ENCODE results near the gene CHKA.

Gene CHKA

GRCh38 chr11:68121067-68121899 is at the start of gene CHKA:
CHKA (minus strand) TSS chr11:68121388; CDS start chr11:68121177, 211 bp downstream.
- DNase-seq (ENCODE audit: low read depth in 1 of 2, low spot score in 1 of 2) = peak; percentile 72 to 84

GRCh38 chr11:68169442-68169841 is 48.3 kb upstream of the CHKA start:
- no peak for DNase-seq (ENCODE audit: low read depth in 1 of 2, low spot score in 1 of 2)

GRCh38 chr11:68168694-68169093 is 47.5 kb upstream of the CHKA start:
- no peak for DNase-seq (ENCODE audit: low read depth in 1 of 2, low spot score in 1 of 2)

- DNase-seq (ENCODE audit: low read depth in 1 of 2, low spot score in 1 of 2) = no peak
Observed at GRCh38 chr11:68167474-68167873, 46.3 kb upstream of the CHKA start.

DNA sequence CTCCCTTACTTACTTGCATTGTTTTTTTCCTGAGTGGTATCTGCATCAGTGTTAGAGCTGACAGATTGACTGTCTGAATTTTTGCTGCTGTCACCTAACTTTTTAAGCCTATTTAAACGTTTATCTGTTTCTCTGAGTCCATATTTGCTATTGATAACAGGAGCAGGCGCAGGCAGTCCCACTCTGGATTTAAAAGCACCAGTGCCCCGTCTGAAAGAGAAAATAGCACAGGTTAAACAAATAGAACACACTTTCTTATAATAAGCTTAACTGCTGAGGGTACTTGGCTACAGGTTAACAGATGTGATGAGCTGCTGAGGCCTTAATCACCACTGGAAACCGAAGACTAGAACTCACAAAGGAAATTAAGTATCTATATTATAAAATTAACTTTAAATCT is 45.8 kb upstream of the CHKA start:
- DNase-seq (ENCODE audit: low read depth in 1 of 2, low spot score in 1 of 2) = no peak

- DNase-seq (ENCODE audit: low read depth in 1 of 2, low spot score in 1 of 2) = no peak
Observed at GRCh38 chr11:68165601-68166000, 44.4 kb upstream of the CHKA start.

DNA sequence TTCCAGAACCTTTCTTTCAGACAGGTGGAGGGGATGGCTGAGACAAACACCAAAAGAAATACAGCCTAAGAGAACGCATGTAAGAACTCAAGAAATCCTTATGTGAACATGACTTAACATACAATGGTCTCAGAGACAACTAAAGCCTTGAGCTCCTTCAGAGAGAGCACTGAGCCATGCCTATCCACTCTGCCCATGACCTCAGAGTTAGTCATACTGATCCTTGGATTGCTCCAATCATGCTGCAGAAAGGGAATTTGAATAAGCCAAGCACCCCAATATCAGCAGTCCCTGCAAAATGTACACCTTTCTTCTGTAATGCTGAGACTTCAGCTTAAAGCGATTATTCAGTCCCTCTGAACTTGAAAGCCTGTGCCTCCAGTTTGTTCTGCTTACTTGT is 43.2 kb upstream of the CHKA start:
- no peak for DNase-seq (ENCODE audit: low read depth in 1 of 2, low spot score in 1 of 2)

- no peak for DNase-seq (ENCODE audit: low read depth in 1 of 2, low spot score in 1 of 2)
Observed at GRCh38 chr11:68163691-68164090, 42.5 kb upstream of the CHKA start.

DNA sequence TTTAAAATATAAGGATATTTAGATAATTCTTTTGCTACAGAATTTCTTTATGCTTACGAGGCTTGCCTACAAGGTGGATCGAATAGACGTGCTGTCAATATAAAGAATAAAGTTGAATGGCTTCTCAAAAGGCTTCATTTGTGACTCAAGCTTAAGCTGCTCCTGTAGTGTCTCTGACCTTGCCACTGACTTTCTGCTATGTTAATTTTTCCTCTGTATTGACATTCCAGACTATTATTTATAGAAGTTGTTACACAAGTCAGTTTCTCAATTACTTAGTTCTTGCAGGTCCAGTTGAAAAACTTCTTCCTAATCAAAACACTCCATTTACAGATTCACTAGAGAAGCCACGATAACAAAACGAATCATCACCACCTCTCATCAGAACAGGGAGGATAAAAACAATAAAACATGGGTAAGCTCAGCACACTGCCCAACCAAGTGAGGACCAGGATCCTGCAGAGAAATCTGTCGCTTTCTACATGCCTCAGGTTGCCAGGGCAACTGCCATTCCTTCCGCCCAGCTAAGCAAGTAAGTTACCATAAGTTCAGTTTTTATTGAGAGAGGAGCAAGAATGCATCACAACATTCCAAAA is 39.0 kb upstream of the CHKA start:
- DNase-seq (ENCODE audit: low read depth in 1 of 2, low spot score in 1 of 2) = no peak

GRCh38 chr11:68159665-68160064 is 38.5 kb upstream of the CHKA start:
- no peak for DNase-seq (ENCODE audit: low read depth in 1 of 2, low spot score in 1 of 2)

DNA sequence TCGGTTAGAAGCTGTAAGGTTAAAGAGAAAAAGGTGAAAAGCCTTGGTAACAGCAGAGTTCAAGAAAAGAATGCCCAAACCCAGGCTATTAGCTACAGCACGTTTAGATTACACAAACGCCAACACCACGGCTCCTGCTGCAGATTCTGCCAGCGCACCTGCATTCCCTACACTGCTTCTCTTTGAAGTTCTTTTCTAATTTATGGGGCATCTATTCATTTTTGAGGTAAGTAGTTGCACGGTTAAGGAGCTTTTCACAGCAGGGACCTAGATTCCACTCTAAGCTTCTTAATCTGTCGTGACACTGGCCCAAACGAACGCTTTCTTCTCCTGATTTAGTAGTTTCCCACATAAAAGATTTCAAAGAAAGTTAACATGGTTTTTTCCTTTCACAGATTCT is 38.0 kb upstream of the CHKA start:
- DNase-seq (ENCODE audit: low read depth in 1 of 2, low spot score in 1 of 2) = no peak

- DNase-seq (ENCODE audit: low read depth in 1 of 2, low spot score in 1 of 2) = no peak
Observed at GRCh38 chr11:68158580-68158979, 37.4 kb upstream of the CHKA start.

DNA sequence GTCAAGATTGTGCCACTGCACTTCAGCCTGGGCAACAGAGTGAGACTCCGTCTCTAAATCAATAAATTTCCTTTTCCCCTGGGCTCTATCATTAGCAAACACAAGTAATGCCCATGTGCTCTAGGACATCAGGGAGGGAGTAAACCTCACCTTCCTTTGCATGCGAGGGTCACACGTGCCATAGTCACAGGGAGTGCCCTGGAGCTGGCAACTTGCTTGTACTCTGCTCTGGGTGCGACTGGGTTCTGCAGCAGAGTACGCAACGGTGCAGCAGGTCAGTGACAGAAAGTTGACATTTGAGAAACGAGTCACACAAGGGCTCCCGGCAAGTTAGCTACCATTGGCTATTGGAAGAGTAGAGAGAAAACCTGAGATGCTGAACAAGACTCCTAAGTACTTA is 32.6 kb upstream of the CHKA start:
- no peak for DNase-seq (ENCODE audit: low read depth in 1 of 2, low spot score in 1 of 2)

- no peak for DNase-seq (ENCODE audit: low read depth in 1 of 2, low spot score in 1 of 2)
Observed at GRCh38 chr11:68150037-68150436, 28.8 kb upstream of the CHKA start.

DNA sequence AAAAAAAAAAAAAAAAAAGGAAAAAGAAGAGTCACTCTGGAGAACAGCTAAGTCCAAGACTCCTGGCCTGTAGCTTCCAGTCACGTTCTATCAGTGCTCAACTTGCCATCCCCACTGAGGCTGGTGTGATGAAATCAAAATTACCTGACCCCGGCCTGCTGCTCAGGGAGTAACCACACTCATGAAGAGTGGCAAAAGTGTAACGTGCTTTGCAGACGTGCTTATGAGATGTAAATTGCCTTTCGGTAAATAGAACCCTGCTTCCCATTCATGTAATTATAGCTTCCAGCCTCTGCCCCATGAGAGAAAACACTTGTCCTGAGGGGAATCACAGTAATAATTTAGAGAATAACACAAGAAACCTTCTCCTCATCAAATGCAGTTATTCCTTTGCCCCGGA is 28.2 kb upstream of the CHKA start:
- no peak for DNase-seq (ENCODE audit: low read depth in 1 of 2, low spot score in 1 of 2)

GRCh38 chr11:68148879-68149278 is 27.7 kb upstream of the CHKA start:
- DNase-seq (ENCODE audit: low read depth in 1 of 2, low spot score in 1 of 2) = no peak

- DNase-seq (ENCODE audit: low read depth in 1 of 2, low spot score in 1 of 2) = no peak
Observed at GRCh38 chr11:68148071-68148805, 27.1 kb upstream of the CHKA start.

DNA sequence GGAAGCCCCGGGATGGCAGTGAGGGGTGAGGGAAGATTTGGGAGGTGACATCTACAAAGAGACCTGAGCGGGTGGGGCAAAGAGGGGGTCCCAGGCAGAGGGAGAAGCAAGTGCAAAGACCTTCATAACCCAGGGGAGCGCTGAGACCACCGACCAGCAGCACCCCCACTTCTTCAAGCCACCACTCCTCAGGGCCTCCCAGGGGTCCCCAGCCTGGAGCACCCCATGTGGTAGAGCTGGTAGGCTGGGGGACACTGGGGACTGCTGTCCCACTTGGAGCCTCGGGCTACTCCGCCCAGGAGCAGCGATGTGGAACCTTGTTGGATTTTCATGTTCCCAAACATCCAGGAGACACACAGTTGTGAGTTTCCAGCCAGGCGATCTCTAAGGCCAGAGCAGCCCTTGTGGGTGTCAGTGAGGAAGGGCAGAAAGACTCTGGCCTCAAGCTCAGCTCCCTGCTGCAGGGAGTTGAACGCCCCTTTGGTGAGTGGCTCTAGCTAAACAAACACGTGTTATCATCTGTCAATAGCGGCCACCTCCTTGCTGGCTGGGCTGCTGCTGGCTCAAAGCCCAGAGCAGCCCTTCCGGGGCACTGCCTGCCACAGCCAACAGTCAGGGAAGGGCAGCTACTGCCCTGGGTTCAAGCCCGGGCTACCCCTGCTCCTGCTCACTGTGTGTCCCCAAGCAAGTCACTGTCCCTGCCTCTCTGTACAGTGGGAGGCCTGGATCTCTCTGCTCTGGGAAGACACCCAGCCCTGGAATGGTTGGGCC is 25.7 kb upstream of the CHKA start:
- DNase-seq (ENCODE audit: low read depth in 1 of 2, low spot score in 1 of 2) = no peak

DNA sequence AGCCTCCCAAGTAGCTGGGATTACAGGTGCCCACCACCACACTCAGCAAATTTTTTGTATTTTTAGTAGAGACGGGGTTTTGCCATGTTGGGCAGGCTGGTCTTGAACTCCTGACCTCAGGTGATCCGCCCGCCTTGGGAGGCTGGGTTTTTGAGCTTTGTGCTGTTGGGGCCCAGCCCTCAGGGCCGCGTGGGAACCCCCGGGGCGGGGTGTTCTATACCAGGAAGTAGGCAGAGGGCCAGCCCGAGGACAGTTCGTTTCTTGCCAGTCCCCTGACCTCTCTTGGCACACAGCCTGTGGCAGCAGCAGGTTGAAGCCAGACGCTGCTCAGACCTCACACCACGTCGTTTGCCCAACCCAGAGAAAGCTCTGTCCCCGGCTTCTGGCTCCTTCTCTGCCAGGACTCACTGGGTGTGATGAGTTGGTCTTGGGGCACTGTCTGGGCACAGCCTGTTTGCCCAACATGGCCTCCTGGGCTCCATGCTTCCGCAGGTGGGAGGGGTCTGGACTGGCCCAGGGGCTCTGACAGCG is 24.9 kb upstream of the CHKA start:
- no peak for DNase-seq (ENCODE audit: low read depth in 1 of 2, low spot score in 1 of 2)

DNA sequence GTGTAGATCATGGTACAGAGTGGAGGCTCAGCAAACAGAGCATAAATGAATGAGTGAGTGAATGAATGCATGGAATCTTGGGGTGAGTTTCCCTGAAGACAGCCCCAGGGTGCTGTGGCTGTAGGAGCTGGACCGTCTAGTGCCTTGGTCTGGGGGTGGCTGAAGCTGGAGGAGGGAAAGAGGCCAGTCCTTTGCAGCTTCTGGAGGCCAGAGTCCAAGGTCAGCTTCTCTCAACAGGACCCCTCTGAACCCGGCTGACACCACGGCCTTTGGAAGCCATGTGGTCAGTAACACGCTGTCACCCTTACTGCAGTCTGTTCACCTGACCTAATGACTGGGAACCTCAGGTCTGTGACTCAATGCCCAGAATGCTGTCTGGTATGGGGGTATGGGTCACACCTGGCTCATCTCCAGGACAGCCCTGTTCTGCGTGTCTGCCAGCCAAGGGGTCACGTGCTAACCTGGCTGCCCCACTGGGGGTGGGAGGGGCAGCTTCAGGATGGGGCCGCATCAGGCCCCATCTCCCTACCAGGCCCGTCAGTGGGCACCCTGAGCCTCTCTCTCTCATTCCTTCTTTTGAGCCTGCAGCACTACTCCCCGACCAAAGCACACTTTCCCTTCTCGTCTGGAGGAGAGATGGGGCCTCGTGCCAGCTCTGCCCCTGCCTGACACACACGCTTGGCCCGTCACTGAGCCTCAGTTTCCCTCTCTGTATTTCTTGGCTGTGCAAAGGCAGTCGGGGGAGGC is 24.1 kb upstream of the CHKA start:
- no peak for DNase-seq (ENCODE audit: low read depth in 1 of 2, low spot score in 1 of 2)

- DNase-seq (ENCODE audit: low read depth in 1 of 2, low spot score in 1 of 2) = no peak
Observed at GRCh38 chr11:68143310-68143689, 22.1 kb upstream of the CHKA start.
